Lower lobe of right lung (tissue), 2 donors: ENCODE results near the gene CTXND1. TPM values are rescaled to one million over a fixed set of nuclear protein-coding genes. Genes with fewer than 3 reads are reported as not detected.

Experiments
- ATAC-seq, 2 donors: fragments of 200-7000 bp; cut with Tn5 transposase; one replicate each; pipeline ENCODE4 v1.9.1; 2020 to 2022; ENCODE audit warnings: mild to moderate bottlenecking in 2 of 2, moderate library complexity in 2 of 2
- DNase-seq: peaks from one replicate; pipeline ENCODE4 v3.0.0-alpha.2; 2020
- H3K27ac ChIP-seq: fragments of 200-600 bp; one replicate; pipeline ENCODE4 v1.8.0; 2022
- H3K27me3 ChIP-seq: fragments of 200-600 bp; one replicate; pipeline ENCODE4 v1.8.0; 2022; ENCODE audit warnings: low read depth
- H3K36me3 ChIP-seq: fragments of 200-600 bp; one replicate; pipeline ENCODE4 v1.8.0; 2022; ENCODE audit warnings: mild to moderate bottlenecking
- H3K4me1 ChIP-seq: fragments of 200-600 bp; one replicate; pipeline ENCODE4 v1.8.0; 2022
- H3K4me3 ChIP-seq: fragments of 200-600 bp; one replicate; pipeline ENCODE4 v1.8.0; 2022; ENCODE audit warnings: mild to moderate bottlenecking
- H3K9me3 ChIP-seq: fragments of 200-600 bp; one replicate; pipeline ENCODE4 v1.8.0; 2022
- intact Hi-C: fragments of 100-400 bp; cut with DNase I; formaldehyde crosslinking; loops from one replicate; pipeline ENCODE4 v1.11.0; 2022
- total RNA-seq: library from RNA; stranded (reverse); fragmentation: NEBNext Ultra II Directional; extraction: Animal tissue kit (Norgen Biotek cat#: 25700); gene quantifications from one replicate; pipeline ENCODE4 v1.2.1, GENCODE V29; 2021
- TF ChIP-seq, protein P1 (sequence below): fragments of 200-600 bp; IDR thresholded peaks from one replicate; pipeline ENCODE4 v1.8.0; 2022; ENCODE audit warnings: antibody characterized with exemption, mild to moderate bottlenecking
- donor health status: DM: no; HTN: yes; CAD: no; lungs with severe emphysema.

CTXND1 gene
- total RNA-seq, 1 donor from 2014 or later: 1.8 TPM

DNA sequence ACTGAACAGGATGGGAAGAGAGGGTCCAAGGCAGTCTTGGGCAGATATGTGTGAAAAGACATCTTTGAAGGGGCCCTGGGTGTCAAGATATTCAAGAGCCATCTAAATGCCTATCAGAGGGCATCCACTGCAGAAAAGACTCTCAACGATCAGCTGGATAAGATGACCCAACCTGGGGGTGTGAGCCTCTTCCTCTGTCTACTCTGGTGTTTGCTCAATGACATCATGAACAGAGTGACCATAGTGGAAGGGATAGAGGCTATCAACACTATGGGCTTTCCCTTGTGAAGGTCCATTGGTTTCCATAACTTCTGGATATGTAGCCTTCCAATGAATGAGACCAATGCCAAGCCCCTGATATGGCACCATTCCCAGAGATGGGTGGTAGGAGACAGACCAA, 57.1 kb downstream of the CTXND1 start:
- no peak overlapping the region for H3K4me3 ChIP-seq
- H3K27ac ChIP-seq: no peak overlapping the region
- no peaks in the 10 kb centered on the region for H3K9me3 ChIP-seq
- intact Hi-C loops: no loop called here
- DNase-seq: no peak
- no peaks in the 10 kb centered on the region for H3K4me1 ChIP-seq
- peaks cover 5% of the 10 kb centered on the region for H3K27me3 ChIP-seq
- TF ChIP-seq, protein P1, sequence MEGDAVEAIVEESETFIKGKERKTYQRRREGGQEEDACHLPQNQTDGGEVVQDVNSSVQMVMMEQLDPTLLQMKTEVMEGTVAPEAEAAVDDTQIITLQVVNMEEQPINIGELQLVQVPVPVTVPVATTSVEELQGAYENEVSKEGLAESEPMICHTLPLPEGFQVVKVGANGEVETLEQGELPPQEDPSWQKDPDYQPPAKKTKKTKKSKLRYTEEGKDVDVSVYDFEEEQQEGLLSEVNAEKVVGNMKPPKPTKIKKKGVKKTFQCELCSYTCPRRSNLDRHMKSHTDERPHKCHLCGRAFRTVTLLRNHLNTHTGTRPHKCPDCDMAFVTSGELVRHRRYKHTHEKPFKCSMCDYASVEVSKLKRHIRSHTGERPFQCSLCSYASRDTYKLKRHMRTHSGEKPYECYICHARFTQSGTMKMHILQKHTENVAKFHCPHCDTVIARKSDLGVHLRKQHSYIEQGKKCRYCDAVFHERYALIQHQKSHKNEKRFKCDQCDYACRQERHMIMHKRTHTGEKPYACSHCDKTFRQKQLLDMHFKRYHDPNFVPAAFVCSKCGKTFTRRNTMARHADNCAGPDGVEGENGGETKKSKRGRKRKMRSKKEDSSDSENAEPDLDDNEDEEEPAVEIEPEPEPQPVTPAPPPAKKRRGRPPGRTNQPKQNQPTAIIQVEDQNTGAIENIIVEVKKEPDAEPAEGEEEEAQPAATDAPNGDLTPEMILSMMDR: no peak
- ATAC-seq: no peak
- no peaks in the 10 kb centered on the region for H3K36me3 ChIP-seq

DNA sequence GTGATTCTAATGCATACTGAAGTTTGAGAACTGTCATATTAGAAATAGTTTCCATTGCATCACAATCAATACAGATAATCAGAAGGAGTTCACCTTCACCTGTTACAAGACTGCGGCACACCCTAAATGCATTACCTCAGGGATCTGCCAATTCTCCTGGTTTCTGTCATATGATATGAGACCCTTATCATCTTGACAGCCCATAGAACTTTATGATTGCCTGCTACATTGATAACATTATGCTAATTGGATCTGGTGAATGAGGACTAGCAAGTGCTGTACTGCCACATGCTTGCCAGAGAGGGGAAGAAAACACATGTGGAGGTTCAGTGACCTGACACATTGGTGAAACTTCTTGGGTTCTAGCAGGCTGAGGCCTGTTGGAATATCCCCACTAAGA, 57.8 kb downstream of the CTXND1 start:
- H3K27ac ChIP-seq: no peak overlapping the region
- ATAC-seq: no peak
- intact Hi-C loops: no loop called here

DNA sequence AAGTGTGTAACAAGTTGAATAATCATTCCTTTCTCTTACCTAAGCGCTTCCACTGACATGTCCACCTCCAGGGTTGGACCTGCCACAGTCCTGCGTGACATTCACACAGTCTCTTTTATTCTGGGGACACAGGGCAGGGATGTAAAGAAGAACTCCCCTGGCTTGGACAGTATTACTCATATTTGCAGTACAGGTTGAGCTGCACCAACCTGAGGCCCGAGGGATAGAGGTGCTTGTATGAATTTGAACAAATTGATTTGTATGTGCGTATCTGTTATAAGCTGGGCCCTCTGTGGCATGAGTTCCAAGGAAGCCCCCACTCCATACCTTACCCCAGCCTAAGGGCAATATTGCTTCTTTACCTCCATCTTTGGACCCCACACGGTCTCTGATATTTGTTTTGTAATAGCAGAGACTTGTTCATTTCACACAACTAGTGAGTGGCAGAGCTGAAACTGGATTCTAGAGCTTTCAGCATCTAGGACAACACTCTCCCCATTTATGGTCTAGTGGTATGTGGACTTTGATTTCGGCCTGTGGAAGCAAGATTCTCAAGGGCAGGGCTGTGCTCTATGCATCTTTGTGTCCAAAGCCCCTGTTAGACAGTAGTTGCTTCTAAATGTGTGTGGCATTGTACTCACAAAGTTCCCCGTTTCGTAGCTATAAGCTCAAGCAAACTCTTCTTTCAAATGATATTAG, 60.0 kb downstream of the CTXND1 start:
- Histone ChIP-seq H3K9me3 (no peaks in the 10 kb centered on the region), H3K27me3 (no peaks in the 10 kb centered on the region), H3K36me3 (peaks cover 6% of the 10 kb centered on the region), H3K4me3 (no peak overlapping the region), H3K4me1 (no peaks in the 10 kb centered on the region), H3K27ac (no peak overlapping the region)
- TF ChIP-seq, protein P1: no peak
- ATAC-seq (no peak), DNase-seq (no peak)
- intact Hi-C loops: no loop called here

More for the DNA sequence above, 57.8 kb downstream of the CTXND1 start:
- H3K4me3 ChIP-seq: no peak overlapping the region
- peaks cover under 1% of the 10 kb centered on the region for H3K27me3 ChIP-seq
- no peaks in the 10 kb centered on the region for H3K4me1 ChIP-seq
- no peak for DNase-seq
- H3K9me3 ChIP-seq: no peaks in the 10 kb centered on the region
- no peaks in the 10 kb centered on the region for H3K36me3 ChIP-seq
- TF ChIP-seq, protein P1: no peak

DNA sequence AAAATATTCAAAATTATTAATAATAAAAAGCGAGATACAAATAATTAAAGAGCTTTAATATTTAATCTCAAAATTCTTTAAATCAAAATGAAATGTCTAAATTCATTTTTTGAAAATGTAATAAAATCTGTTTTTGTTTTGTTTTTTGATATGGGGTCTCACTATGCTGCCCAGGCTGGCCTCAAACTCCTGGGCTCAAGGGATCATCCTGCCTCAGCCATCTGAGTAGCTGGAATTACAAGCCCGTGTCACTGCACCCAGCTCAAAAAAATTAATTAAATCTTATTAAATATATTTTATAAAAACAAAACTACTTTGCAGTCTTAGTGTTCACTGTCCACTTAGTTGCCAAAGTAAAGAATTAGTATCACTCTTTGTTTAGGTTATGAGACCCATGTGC, 60.8 kb downstream of the CTXND1 start:
- H3K27me3 ChIP-seq: no peaks in the 10 kb centered on the region
- TF ChIP-seq, protein P1: no peak
- no peak for DNase-seq
- H3K4me1 ChIP-seq: no peaks in the 10 kb centered on the region
- no peak overlapping the region for H3K27ac ChIP-seq
- peaks cover 14% of the 10 kb centered on the region for H3K36me3 ChIP-seq
- no peak for ATAC-seq
- no peak overlapping the region for H3K4me3 ChIP-seq
- H3K9me3 ChIP-seq: no peaks in the 10 kb centered on the region
- intact Hi-C loops: no loop called here

DNA sequence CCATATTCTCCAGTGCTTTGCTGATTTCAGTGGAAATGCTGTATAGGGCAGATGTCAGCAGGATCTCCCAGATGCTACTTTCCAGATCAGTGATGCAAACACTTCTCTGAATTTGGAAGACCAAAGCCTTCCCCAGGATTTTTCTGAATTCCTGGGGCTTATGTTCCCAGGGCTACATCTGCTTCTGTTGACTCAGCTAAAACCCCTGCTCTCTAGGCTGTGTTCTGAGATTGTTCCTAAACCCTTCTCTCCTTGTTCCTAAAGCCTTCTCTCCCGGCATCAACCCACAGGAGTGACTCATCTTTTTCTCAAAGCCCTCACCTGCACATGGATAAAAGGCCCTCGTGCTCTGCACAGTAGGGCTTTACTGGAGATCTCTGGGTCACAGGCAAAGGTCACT, 63.8 kb downstream of the CTXND1 start:
- H3K36me3 ChIP-seq: peaks cover 44% of the 10 kb centered on the region
- intact Hi-C loops: no loop called here
- no peak for DNase-seq
- no peaks in the 10 kb centered on the region for H3K27me3 ChIP-seq
- ATAC-seq: no peak
- no peak overlapping the region for H3K4me3 ChIP-seq
- no peaks in the 10 kb centered on the region for H3K9me3 ChIP-seq
- H3K4me1 ChIP-seq: no peaks in the 10 kb centered on the region
- H3K27ac ChIP-seq: no peak overlapping the region
- TF ChIP-seq, protein P1: no peak
